Measurements from ENCODE around the gene NKD1.

GRCh38 chr16:50666658-50667496 is 118.7 kb downstream of the NKD1 start:
- TF ChIP-seq CTCF (IDR thresholded peaks at IDR 0.05) (no peak), EZH2 (IDR thresholded peaks at IDR 0.05; ENCODE audit: borderline replicate concordance, insufficient read depth, low read depth, low read length, poor library complexity, severe bottlenecking) (no peak)
